ENCODE data around the gene MAP6. TPM values are rescaled to one million over a fixed set of nuclear protein-coding genes. Genes with fewer than 3 reads are reported as not detected.

MAP6 gene
- total RNA-seq, 2 donors from 2014 or later = 0.12 to 0.18 TPM

Other genes starting within 250 kb of the MAP6 start
- gene KLHL35, start 235.8 kb downstream of the MAP6 start, total RNA-seq = 1 to 10 TPM; 1.3 to 3.1 TPM
- gene GDPD5, start 143.1 kb downstream of the MAP6 start, total RNA-seq = 100 to 1,000 TPM in 1 of 2 donors, 10 to 100 TPM in 1; 77.3 to 108 TPM
- gene SERPINH1, start 106.8 kb downstream of the MAP6 start, total RNA-seq = 1 to 10 TPM; 3.5 to 3.6 TPM
- not detected for gene MOGAT2, start 48.8 kb upstream of the MAP6 start, total RNA-seq
- 1 to 10 TPM in 1 of 2 donors, under 1 TPM in 1; 0.55 to 1.2 TPM for gene DGAT2, start 99.7 kb upstream of the MAP6 start, total RNA-seq
- gene UVRAG, start 146.2 kb upstream of the MAP6 start, total RNA-seq = 10 to 100 TPM; 25.2 to 29.8 TPM